Vagina (tissue), 2 donors: Measurements from ENCODE around the gene EIF5B. TPM values are rescaled to one million over a fixed set of nuclear protein-coding genes. Genes with fewer than 3 reads are reported as not detected.

Source experiments
- DNase-seq, 2 donors: peaks; one replicate each; pipeline ENCODE4 v3.0.0-alpha.2; 2017; ENCODE audit errors: extremely low spot score in 2 of 2
- H3K27ac ChIP-seq: fragments of 200-600 bp; sonication (generic); one replicate; pipeline ENCODE4 v1.5.1; 2019
- H3K27me3 ChIP-seq: fragments of 200-600 bp; sonication (generic); one replicate; pipeline ENCODE4 v1.5.1; 2019
- H3K36me3 ChIP-seq, 2 donors: fragments of 200-600 bp; sonication (generic); one replicate each; pipeline ENCODE4 v1.5.1; 2017 to 2019
- H3K4me1 ChIP-seq: fragments of 200-600 bp; sonication (generic); one replicate; pipeline ENCODE4 v1.5.1; 2019
- H3K4me3 ChIP-seq, 2 donors: fragments of 200-600 bp; sonication (generic); 1 replicate in 1 of 2; 2 replicates in 1 of 2; pipeline ENCODE4 v1.5.1; 2016 to 2019
- H3K9me3 ChIP-seq: fragments of 200-600 bp; sonication (generic); one replicate; pipeline ENCODE4 v1.5.1; 2019
- CTCF ChIP-seq, 3 experiments: fragments of 450-650 bp in 2 of 3; fragments of 200-600 bp in 1 of 3; sonication (generic) in 1 of 3; IDR thresholded peaks; one replicate each; pipeline ENCODE4 v1.5.1; 2017 to 2019; ENCODE audit warnings: antibody characterized with exemption in 3 of 3, mild to moderate bottlenecking in 2 of 3, moderate library complexity in 2 of 3
- POLR2A ChIP-seq, 2 donors: fragments of 450-650 bp; IDR thresholded peaks; one replicate each; pipeline ENCODE4 v1.6.1; 2017; ENCODE audit warnings: antibody characterized with exemption in 2 of 2, mild to moderate bottlenecking in 2 of 2, moderate library complexity in 2 of 2
- POLR2AphosphoS5 ChIP-seq, 2 donors: sonication (generic); formaldehyde crosslinking; IDR thresholded peaks; one replicate each; pipeline ENCODE4 v1.9.0; 2017; ENCODE audit warnings: antibody characterized with exemption in 2 of 2, mild to moderate bottlenecking in 2 of 2, low read depth in 1 of 2; ENCODE audit not compliant: insufficient read depth in 1 of 2
- intact Hi-C: fragments of 100-400 bp; cut with DNase I; formaldehyde crosslinking; loops from one replicate; pipeline ENCODE4 v1.15.1; 2023
- total RNA-seq: library from RNA; depleted of rRNA; stranded (reverse); fragments of >200 nt; gene quantifications from one replicate; pipeline ENCODE4 v1.2.3, GENCODE V29; 2016

The EIF5B gene
- total RNA-seq, 1 donor from 2014 or later: 31.2 TPM

- Histone ChIP-seq H3K36me3 (peaks cover 0 to 11% of the 10 kb centered on the region in 2 donors), H3K27ac (no peak overlapping the region), H3K9me3 (no peaks in the 10 kb centered on the region), H3K27me3 (no peaks in the 10 kb centered on the region), H3K4me1 (no peaks in the 10 kb centered on the region), H3K4me3 (no peak overlapping the region)
- intact Hi-C loops: no loop called here
- TF ChIP-seq CTCF (IDR thresholded peaks at IDR 0.05) (no peak), POLR2AphosphoS5 (IDR thresholded peaks at IDR 0.05; ENCODE audit: insufficient read depth in 1 of 2, low read depth in 1 of 2) (peak in 1 of 2 donors; percentile 71)
- no peak for DNase-seq
Measured at GRCh38 chr2:99448556-99448955, 111.4 kb downstream of the EIF5B start.

GRCh38 chr2:99450199-99450598 lies 113.0 kb downstream of the EIF5B start:
- Histone ChIP-seq H3K4me3 (no peak overlapping the region), H3K36me3 (peaks cover 0 to 13% of the 10 kb centered on the region in 2 donors)

More at GRCh38 chr2:99450199-99450598, 113.0 kb downstream of the EIF5B start:
- no peak for DNase-seq
- Histone ChIP-seq H3K27ac (no peak overlapping the region), H3K27me3 (no peaks in the 10 kb centered on the region), H3K4me1 (no peaks in the 10 kb centered on the region), H3K9me3 (no peaks in the 10 kb centered on the region)
- TF ChIP-seq POLR2AphosphoS5 (IDR thresholded peaks at IDR 0.05; ENCODE audit: insufficient read depth in 1 of 2, low read depth in 1 of 2) (no peak), POLR2A (IDR thresholded peaks at IDR 0.05) (no peak), CTCF (IDR thresholded peaks at IDR 0.05) (no peak)
- intact Hi-C loops: no loop called here

Other genes with a start within 250 kb of the EIF5B start
- not detected for gene C2orf15, start 195.7 kb upstream of the EIF5B start, total RNA-seq
- gene TSGA10, start 182.4 kb upstream of the EIF5B start, total RNA-seq: 3.7 TPM
- 3.9 TPM for gene LIPT1, start 182.4 kb upstream of the EIF5B start, total RNA-seq
- gene MITD1, start 156.3 kb upstream of the EIF5B start, total RNA-seq: 23.3 TPM
- 27.0 TPM for gene MRPL30, start 156.2 kb upstream of the EIF5B start, total RNA-seq
- not detected for gene LYG2, start 81.7 kb upstream of the EIF5B start, total RNA-seq
- gene LYG1, start 36.2 kb upstream of the EIF5B start, total RNA-seq: not detected
- gene TXNDC9, start 1.1 kb upstream of the EIF5B start, total RNA-seq: 37.1 TPM
- 102 TPM for gene REV1, start 152.6 kb downstream of the EIF5B start, total RNA-seq